Activated CD4-positive, CD25-positive, alpha-beta regulatory T cell (primary cell): ENCODE data around the gene PTGES3L.
"Not testable (repeated sequence)": the region's sequence is repeated elsewhere in the genome, so short reads cannot be mapped to it uniquely, and the experiment has no call there.

Experiments used
- DNase-seq, 4 experiments: peaks; one replicate each; lab custom pipeline; 2025; lab: John Stamatoyannopoulos, UW

The PTGES3L gene

DNA sequence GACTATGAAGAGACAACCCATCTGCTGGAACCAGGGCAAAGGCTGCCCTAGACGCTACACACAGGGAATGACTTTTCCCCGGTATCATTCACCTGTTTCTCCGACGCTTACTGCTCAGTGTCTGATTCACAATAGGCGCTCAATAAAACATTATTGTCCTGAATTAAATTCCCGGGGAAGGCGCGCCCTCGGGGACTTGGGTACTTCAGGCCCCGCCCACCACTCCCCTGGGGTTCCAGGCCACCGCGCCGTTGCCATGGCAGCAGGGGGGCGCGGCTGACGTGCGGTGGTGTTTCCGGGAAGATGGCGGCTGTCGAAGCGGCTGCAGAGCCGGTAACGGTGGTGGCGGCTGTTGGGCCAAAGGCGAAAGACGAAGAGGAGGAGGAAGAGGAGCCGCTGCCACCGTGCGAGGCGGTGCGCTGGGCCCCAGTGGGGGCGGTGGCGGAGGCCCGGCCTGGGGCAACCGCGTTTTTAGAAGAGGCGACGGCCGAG lies 440 bp upstream of the PTGES3L start, which contains the start of gene RUNDC1:
TSS of gene RUNDC1 (plus strand) at position 292 of the 492 bp plus-strand sequence. CDS start at position 304, 12 bp downstream.
- peak; percentile 77 to 84 (median 80) for DNase-seq

DNA sequence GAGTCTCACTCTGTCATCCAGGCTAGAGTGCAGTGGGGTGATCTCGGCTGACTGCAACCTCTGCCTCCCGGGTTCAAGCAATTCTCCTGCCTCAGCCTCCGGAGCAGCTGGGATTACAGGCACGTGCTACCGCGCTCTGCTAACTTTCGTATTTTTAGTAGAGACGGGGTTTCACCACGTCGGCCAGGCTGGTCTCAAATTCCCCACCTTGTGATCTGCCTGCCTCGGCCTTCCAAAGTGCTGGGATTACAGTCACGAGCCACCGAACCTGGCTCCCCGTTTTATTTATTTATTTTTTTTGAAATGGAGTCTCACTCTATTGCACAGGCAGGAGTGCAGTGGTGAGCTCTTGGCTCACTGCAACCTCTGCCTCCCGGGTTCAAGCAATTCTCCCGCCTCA lies 4.2 kb downstream of the PTGES3L start:
- DNase-seq: not testable (repeated sequence)

DNA sequence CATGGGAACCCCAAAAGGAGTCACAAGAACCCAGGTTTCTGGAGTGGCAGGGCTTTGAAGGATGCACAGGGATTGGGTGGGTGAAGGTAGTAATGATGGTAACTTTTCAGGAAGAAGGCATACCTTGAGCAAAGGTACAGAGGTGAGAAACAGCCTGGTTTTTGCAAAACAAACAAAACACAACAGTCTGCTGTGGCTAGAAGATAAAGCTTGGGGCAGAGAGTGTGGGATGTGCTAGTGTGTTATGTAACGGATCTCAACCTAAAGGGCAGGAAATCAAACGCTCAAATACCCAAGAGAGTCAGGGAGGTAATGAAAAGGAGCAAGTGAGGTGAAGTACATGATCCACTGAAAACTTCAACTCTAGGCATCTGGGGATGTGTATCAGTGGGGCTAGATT lies 4.6 kb downstream of the PTGES3L start:
- no peak for DNase-seq

DNA sequence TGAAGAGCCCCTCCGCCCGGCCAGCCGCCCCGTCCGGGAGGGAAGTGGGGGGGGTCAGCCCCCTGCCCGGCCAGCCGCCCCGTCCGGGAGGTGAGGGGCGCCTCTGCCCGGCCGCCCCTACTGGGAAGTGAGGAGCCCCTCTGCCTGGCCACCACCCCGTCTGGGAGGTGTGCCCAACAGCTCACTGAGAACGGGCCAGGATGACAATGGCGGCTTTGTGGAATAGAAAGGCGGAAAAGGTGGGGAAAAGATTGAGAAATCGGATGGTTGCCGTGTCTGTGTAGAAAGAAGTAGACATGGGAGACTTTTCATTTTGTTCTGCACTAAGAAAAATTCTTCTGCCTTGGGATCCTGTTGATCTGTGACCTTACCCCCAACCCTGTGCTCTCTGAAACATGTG lies 6.6 kb downstream of the PTGES3L start:
- not testable (repeated sequence) for DNase-seq

DNA sequence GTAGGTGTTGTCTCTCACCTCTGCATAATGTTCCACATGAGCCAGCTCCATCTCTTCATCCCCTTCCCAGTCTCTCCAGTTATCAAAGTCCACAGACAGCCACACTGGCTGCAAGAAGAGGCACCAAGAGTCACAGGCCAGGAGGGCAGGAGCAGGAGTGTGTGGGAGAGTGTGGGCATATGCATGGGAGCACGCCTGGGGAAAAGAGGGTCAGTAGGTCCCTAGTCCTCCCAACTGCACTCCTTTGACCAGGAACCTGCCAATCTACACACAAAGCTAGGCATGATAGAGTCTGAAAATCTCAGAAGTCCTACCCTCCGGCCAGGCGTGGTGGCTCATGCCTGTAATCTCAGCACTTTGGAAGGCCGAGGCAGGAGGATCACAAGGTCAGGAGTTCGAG lies 8.3 kb downstream of the PTGES3L start:
- no peak for DNase-seq

DNA sequence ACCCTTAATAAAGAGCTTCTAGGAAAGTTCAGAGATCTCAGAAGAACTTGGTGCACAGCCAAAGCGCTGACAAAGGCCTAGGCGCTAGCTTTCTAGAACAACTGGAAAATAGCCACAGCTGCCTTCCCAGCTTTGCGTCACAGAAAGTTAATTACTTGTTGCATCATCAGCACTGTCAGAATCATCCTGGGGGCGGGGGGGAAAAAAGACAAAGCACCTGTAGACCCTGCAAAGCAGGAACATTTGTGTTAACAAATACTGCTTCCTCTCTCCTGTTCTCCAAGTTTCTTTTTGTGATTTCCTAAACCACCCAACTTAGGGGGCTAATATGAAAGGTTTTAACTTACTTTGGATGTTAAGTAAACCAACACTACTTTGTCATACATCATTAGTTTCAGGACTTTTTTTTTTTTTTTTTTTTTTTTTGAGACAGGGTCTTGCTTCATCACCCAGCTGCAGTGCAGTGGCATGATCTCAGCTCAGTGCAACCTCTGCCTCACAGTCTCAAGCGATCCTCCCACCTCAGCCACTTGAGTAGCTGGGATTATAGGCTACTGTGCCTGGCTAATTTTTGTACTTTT lies 10.8 kb downstream of the PTGES3L start:
- no peak for DNase-seq

DNA sequence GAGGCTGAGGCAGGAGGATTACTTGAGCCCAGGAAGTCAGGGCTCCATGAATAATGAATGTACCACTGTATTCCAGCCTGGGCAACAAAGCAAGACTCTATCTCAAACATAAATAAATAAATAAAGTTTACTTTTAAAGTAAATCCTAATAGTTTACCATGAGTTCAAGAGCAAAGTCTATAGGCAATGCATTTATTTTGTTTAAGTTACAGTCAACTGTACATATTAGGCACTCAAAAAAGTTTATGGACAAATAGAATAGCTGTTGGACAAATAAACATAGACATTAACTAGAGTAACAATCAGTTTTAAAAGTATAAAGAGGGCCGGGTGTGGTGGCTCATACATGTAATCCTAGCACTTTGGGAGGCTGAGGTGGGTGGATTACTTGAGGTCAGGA lies 12.0 kb downstream of the PTGES3L start:
- no peak for DNase-seq

DNA sequence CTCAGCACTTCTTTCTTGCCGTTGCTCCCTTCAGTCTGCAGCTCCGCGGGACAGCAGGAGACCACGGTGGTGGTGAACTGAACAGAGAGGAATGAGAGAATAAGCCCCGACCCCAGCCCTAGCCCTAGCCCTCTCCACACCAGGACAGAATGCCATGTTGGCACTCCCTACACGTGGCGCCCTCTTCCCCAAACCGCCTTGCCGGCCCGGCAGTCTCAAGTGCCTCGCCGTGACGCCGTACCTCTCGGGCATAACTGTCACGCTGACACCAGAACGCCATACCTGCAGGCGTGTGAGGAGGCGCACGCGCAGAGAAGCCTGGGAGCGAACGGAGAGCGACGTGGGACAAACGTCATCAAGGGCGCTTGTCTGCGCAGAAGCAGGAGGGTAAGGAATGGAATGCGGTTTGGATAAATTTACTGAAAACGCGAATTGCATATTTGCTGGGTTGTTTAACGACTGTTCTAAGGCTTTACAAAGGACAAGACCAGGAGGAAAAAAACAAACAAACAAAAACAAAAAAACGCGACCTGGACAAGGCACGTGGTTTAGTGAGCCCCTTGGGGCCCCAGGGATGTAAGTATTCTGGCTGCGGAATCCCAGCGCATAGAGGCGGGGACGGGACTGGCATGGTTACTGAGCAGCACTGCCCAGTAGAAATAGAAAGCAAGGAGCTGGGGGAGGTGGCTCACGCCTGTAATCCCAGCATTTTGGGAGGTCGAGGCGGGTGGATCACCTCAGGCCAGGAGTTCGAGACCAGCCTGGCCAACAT lies 15.5 kb downstream of the PTGES3L start, which contains the start of gene AARSD1:
TSS of gene AARSD1 (minus strand) at position 294 of the 772 bp plus-strand sequence. CDS start at position 280, 14 bp downstream.
- DNase-seq: peak; percentile 70 to 77 (median 74)

DNA sequence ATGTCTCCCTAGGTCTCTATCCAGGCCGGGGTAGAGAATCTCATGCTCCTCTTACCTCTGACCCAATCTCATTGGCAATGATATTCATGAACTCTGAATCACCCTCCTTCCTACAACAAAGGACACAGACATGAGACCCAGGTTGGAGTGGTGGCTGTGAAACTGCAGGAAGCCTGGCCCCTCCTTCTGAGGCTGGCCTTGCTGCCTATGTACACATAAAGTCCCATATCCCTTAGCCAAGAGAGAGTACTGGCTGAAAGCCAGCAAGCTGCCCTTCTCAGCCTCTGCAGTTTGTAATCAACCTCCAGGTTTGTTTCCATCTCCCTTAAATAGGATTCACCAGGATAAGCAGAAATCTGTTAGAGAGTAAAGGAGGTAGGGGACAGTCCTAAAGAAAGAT lies 26.2 kb downstream of the PTGES3L start:
- no peak for DNase-seq

DNA sequence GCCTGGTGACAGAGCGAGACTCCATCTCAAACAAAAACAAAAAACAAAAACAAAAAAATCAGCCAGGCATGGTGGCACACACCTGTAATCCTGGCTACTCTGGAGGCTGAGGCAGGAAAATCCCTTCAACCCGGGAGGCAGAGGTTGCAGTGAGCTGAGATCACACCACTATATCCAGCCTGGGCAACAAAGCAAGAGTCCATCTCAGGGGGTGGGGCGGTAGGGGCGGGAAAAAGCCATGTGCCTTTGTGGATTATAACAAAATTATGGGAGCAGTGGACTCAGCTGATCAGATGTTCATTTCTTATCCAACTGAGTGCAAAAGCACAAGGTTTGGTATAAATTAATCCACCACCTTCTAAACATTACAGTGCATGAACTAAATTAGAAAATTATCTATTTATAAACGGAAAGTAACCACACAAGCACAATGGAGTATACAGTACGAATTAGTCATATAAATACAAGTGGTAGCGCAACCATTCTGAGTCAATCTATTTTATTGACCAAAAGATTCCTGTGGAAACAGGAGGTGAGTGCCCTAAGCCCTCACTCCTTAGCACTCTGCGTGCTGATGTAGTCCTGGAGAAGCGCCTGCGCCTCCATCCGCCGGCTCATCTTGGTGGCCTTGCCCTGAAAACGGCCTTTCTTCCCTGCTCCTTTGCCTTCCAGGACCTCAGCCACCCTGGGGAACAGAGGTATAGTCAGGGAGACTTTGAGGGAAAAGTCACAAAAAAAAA lies 29.7 kb downstream of the PTGES3L start:
- no peak for DNase-seq

DNA sequence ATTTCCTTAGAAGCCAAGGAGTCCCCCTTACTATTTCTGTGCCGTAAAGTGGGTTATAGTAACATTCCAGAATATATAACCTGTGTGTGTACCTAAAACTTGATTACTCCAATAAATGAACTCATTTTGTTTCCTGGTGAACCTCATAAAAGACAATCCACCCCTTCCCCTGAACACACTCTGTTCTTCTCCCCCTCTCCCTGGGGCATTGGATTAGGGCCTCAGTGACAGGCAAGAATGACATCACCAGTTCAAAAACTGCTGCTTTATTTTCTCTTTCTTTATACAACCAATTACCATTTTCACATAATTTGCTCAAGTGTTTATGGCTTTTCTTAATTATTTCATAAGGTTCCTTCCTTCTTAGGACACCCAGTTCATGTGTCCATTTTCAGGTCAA lies 33.1 kb downstream of the PTGES3L start:
- DNase-seq: no peak

DNA sequence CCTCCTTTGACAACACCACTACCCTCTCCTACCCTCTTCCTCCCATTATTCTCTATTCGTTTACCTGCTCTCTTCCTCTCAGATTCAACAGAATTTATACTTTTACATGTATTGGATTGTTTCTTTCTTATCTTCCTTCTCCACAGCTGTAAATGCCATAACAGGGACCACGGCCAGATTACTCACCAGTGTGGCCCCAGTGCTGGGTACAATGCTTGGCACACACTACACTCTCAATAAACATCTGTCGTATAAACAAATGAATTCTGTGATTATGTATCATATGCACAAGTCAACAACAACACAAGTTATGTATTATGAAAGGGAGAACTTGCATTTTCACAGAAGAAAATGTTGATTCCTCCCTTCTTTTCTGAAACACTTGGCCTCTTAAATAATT lies 35.7 kb downstream of the PTGES3L start:
- DNase-seq: no peak

DNA sequence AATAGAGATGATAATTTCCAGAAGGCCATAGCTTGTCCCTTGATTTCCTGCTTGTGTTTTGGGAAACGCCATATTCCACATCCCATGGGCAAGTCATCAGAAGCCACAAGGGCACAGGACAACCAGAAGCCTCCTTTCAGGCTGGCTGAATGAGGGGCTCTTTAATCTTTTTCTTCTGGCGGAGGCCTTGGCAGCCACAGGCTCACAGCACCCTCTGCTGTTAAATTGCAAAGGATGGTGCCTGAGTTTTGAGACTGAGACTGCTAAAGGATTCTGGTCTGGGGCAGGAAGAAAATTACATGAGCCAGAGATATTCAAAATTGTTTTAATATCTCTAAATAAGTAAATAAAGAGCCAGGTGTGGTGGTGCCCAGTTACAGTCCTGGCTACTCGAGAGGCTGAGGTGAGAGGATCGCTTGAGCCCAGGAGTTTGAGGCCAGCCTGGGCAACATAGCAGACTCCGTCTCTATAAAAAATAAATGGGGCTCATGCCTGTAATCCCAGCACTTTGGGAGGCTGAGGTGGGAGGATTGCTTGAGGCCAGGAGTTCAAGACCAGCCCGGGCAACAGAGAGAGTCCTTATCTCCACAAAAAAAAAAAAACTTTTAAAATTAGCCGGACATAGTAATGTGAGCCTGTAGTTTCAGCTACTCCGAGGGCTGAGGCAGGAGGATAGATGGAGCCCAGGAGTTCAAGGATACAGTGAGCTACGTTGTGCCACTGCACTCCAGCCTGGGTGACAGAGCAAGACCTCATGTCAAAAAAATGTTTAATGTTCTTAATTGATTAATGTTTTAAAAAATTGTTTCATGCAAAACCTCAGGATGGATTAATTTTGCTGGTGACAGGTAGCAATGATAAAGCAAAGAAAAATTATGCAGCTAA lies 41.9 kb downstream of the PTGES3L start:
- DNase-seq: no peak

DNA sequence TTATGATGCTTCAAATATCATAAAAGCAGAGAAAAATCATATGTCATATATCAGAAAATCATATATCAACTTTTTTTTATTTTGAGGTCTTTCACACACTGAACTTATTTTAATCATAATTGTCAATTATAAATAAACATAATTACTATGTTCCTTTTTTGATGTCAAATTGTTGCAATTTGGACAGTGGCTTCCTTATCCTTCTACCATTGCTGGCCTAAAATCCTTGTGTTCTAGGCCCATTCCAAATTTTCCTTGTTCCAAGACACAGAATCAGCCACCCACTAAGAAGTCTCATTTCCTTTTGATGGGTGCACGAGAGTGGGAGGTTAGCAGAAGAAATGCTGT lies 50.4 kb downstream of the PTGES3L start:
- DNase-seq: no peak

DNA sequence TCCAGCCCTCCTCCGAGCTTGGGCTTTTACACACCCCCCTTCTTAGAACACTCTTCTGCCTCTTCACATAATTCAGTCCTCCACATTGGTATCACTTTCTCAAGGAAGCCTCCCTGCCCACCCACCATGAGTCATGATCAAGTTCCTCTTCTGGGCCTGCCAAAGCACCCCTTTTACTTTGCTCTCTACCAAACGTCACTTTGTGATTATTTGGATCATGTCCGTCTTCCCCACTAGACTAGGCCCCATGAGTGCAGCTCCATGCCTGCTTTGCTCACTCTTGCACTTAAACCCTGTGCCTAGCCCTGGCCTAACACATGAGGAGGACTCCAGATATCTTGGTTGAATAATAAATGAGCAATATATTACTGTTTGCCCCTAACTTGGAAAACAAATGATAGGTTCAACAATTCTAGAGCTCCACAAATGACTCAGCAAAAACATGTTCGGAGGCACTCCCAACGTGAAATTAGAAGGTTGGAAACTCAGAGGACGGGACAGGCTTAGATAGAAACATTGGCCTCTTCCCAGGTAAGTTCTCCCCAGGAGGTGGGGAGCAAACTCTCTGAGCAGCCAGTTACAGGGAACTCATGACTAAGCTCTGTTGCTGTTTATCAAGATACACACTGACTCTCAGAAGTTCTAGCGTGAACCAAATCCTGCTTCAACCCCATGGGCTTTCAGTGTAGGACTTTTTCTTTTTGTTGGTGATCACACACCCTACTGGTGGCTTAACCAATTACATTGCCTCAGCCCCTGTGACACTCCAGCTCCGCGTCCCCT lies 51.0 kb downstream of the PTGES3L start:
- no peak for DNase-seq

DNA sequence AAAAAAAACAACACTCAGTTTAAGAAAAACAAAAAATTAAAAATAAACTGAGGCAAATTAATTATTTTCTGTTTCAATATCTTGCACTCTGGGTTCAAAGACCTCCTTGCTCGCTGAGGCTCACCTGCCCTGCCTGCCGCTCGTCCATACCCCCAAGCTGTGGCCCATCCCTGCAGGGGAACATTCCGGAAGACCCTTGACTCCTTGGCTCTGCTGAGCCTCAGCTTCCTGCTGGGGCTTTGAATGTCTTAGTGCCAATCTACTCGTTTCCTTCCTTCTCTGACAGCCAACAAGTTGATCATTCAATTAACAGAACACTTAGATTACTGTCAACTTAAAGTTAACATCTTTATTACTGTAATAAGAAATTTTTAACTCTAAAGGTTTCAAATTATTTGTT lies 55.0 kb downstream of the PTGES3L start:
- DNase-seq: no peak

DNA sequence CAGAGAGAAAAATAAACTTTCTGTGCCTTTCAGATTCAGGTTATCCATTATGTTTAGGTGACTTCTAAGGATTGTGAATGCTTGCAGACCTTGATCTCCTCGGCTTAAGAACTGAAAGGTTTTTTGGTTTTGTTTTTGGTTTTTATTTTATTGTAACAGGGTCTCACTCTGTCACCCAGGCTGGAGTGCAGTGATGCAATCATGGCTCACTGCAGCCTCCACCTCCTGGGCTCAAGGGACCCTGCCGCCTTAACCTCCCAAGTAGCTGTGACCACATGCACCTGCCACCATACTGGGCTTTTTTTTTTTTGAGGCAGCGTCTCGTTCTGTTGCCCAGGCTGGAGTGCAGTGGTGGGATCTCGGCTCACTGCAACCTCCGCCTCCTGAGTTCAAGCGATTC lies 56.4 kb downstream of the PTGES3L start:
- DNase-seq: not testable (repeated sequence)

DNA sequence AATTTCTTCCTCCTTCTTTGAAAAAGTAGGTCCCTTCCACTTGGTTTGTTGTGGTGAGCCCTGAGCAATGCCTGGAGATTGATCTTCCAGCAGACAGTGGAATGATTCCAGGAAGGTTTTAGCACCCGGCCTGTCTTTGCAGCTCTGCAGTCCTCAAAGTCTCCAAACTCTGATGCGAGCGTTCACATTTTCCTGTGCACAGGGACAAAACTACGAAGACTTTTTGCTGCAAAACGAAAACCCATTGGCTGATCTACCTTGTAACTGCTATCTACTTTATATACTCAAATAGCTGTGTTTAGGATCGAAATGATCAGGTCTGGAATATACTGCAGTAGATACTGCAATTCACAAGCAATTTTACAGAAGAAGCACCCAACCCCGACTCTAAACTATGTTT lies 57.6 kb downstream of the PTGES3L start:
- DNase-seq: no peak

DNA sequence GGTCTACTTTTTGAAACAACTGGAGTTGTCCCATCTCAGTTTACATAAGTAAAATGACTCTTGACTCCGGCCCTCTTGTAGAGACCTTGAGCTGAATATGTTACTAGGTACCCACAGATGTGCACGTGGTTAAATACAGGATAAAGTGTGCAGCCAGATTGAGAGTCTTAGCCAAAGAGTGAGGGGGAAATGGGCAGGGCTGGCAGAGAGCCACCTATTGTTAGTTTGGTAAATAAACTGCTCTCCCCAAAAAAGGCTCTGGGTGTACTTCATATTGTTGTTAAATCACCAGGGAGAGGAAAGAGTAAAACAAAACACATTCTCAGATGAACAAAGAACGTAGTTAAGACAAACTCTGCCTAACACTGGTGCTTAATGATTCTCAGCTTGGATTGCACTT lies 59.0 kb downstream of the PTGES3L start:
- no peak for DNase-seq

DNA sequence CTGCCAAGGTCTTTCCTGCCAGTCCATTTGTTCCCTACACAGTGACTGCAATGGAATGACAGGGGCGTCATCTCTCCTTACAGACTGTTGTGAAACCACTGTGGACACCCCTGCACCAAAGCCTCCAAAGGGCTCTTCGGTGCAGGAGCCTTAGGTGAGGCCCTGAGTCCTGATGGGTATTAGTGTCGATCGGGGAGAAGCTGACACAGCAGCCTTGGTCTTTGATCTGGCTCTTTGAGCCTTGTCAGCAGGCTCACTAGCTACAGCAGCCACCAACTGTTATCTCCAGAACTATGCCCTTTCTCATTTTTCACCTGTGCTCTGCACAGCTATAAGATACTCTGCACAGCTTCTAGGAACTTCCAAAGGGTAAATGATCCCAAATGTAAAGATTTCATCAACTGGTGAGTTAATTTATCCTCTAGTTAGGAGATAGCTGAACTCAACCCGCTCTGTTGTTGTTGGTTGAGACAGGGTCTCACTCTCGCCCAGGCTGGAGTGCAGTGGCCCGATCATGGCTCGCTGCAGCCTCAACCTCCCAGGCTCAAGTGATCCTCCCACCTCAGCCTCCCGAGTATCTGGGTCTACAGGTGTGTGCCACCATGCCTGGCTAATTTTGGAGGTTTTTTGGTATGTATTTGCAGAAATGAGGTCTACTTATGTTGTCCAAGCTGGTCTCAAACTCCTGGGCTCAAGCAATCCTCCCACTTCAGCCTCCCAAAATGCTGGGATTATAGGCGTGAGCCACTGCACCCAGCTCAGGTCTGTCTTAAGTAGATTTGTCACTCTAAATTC lies 59.6 kb downstream of the PTGES3L start:
- DNase-seq: no peak
